ENCODE measurements around the gene COPZ1. TPM values are rescaled to one million over a fixed set of nuclear protein-coding genes. Genes with fewer than 3 reads are reported as not detected.

Gene COPZ1
- total and polyA plus RNA-seq, 9 of the 15 experiments (the other 6 are each of a cell fraction or from before 2014, with no cell fraction given): 137 to 487 (median 233) TPM

- Histone ChIP-seq H3K79me2 (ENCODE audit: control insufficient read depth, insufficient read depth, low read length) (peaks cover 81% of the 10 kb centered on the region), H3K36me3 (ENCODE audit: control insufficient read depth, insufficient read depth, low read length) (peaks cover 61% of the 10 kb centered on the region), H4K20me1 (replicated peaks; ENCODE audit: control insufficient read depth, insufficient read depth, low read length) (peaks cover 8% of the 10 kb centered on the region; the same call in 1 of the 2 replicates), H3K9me3 (replicated peaks; ENCODE audit: control insufficient read depth, insufficient read depth, low read depth, low read length) (no peaks in the 10 kb centered on the region), H3K9ac (ENCODE audit: insufficient read depth in 1 of 2, low read depth in 2 of 2, low read length in 2 of 2) (no peak overlapping the region; a peak in 1 of 4 replicates), H3K27ac (ENCODE audit: extremely low read depth, low read depth, low read length) (no peak overlapping the region), H3K4me3 (no peak overlapping the region), H3K27me3 (ENCODE audit: control insufficient read depth in 2 of 2, insufficient read depth in 2 of 2, low read length in 2 of 2) (no peaks in the 10 kb centered on the region), H3K4me2 (ENCODE audit: insufficient read depth, low read length) (no peak overlapping the region), H3K9me1 (ENCODE audit: control insufficient read depth, insufficient read depth, low read length) (no peaks in the 10 kb centered on the region), H3K4me1 (replicated peaks in 1 of 2; ENCODE audit: control insufficient read depth in 2 of 2, insufficient read depth in 2 of 2, low read length in 2 of 2) (peaks cover 8 to 14% of the 10 kb centered on the region in 2 experiments; a peak in 3 of 5 replicates), H2AFZ (ENCODE audit: low read depth, low read length) (no peak overlapping the region)
- in situ Hi-C loops (cut with MboI) (no loop called here), intact Hi-C loops (cut with micrococcal nuclease) (no loop called here)
- TSS peak; percentile 0 for BruUV-seq (replicated peaks)
- DNase-seq (ENCODE audit: extremely low read depth in 1 of 4, low spot score in 3 of 4) (no peak), ATAC-seq (no peak), FAIRE-seq (no peak)
- POLR2A ChIA-PET: interaction anchor here (0.6 to 1.1 kb wide), 2 partner anchors 14 to 60 kb away, joined by 3 to 4 read pairs; no protein-coding TSS in a partner anchor
- CTCF ChIA-PET (ENCODE audit: low intra/inter-chr PET ratio): no interaction called here
- WGBS (ENCODE audit: insufficient coverage, low coverage, missing lambda C conversion rate): 68% methylated on average over 3 of the region's 3 CpGs
- no peak for TF ChIP-seq ZNF12 (CRISPR knock-in tag; IDR thresholded peaks at IDR 0.05)
- TF ChIP-seq POLR2B (IDR thresholded peaks at IDR 0.05; ENCODE audit: low read depth, partially characterized antibody): peak; percentile 16
Observed at GRCh38 chr12:54276368-54276767, 48.6 kb upstream of the COPZ1 start.

GRCh38 chr12:54277823-54278276 is 47.1 kb upstream of the COPZ1 start:
- TF ChIP-seq ZNF253 (CRISPR knock-in tag; conservative IDR thresholded peaks at IDR 0.05): no peak
- no peak for TF ChIP-seq CREB3L1 (IDR thresholded peaks at IDR 0.05; ENCODE audit: borderline replicate concordance, low read depth)
- TF ChIP-seq ZNF121 (CRISPR knock-in tag; conservative IDR thresholded peaks at IDR 0.05): 0 out of 2 replicates have a peak, but pooled peaks have one; percentile 6
- no peak for TF ChIP-seq NONO (IDR thresholded peaks at IDR 0.05; ENCODE audit: low read depth in 2 of 2, low read length in 1 of 2)
- TF ChIP-seq ZNF445 (CRISPR knock-in tag; IDR thresholded peaks at IDR 0.05; ENCODE audit: low read depth): peak; percentile 63; the same call in 1 of the 2 replicates
- TF ChIP-seq POLR2AphosphoS2 (IDR thresholded peaks at IDR 0.05; ENCODE audit: low read length): peak; percentile 91; the same call in 1 of the 2 replicates
- TF ChIP-seq KDM5B (IDR thresholded peaks at IDR 0.05; ENCODE audit: insufficient replicate concordance, low read depth, low read length): peak; percentile 21
- no peak for TF ChIP-seq ZKSCAN3 (CRISPR knock-in tag; IDR thresholded peaks at IDR 0.05)
- peak overlapping the region; percentile 100 for H3K4me2 ChIP-seq (ENCODE audit: insufficient read depth, low read length)
- ChIA-PET CTCF (ENCODE audit: low intra/inter-chr PET ratio) (no interaction called here), POLR2A (interaction anchor here (0.7 to 1.0 kb wide), 4 partner anchors 9 to 62 kb away, joined by 3 read pairs; no protein-coding TSS in a partner anchor)
- peak overlapping the region; percentile 99 for H3K27ac ChIP-seq (ENCODE audit: extremely low read depth, low read depth, low read length)
- ATAC-seq: no peak
- no TSS peak for BruUV-seq (replicated peaks)
- peaks cover 8 to 14% of the 10 kb centered on the region in 2 experiments; a peak in 3 of 5 replicates for H3K4me1 ChIP-seq (replicated peaks in 1 of 2; ENCODE audit: control insufficient read depth in 2 of 2, insufficient read depth in 2 of 2, low read length in 2 of 2)
- 9% methylated on average over 5 of the region's 5 CpGs for WGBS (ENCODE audit: insufficient coverage, low coverage, missing lambda C conversion rate)
- peaks cover 67% of the 10 kb centered on the region for H3K36me3 ChIP-seq (ENCODE audit: control insufficient read depth, insufficient read depth, low read length)
- H3K9me1 ChIP-seq (ENCODE audit: control insufficient read depth, insufficient read depth, low read length): no peaks in the 10 kb centered on the region
- DNase-seq (ENCODE audit: extremely low read depth in 1 of 4, low spot score in 3 of 4): peak in 1 of 4 experiments; percentile 49
- intact Hi-C loops (cut with micrococcal nuclease): no loop called here
- H3K27me3 ChIP-seq (ENCODE audit: control insufficient read depth in 2 of 2, insufficient read depth in 2 of 2, low read length in 2 of 2): no peaks in the 10 kb centered on the region
- peak overlapping the region; percentile 59 to 100 for H3K9ac ChIP-seq (ENCODE audit: insufficient read depth in 1 of 2, low read depth in 2 of 2, low read length in 2 of 2)
- no peak overlapping the region for H2AFZ ChIP-seq (ENCODE audit: low read depth, low read length)
- FAIRE-seq: peak; percentile 26
- in situ Hi-C loops (cut with MboI): no loop called here
- H3K4me3 ChIP-seq: peak overlapping the region; percentile 71
- no peaks in the 10 kb centered on the region for H3K9me3 ChIP-seq (replicated peaks; ENCODE audit: control insufficient read depth, insufficient read depth, low read depth, low read length)
- H4K20me1 ChIP-seq (replicated peaks; ENCODE audit: control insufficient read depth, insufficient read depth, low read length): peaks cover 22% of the 10 kb centered on the region
- H3K79me2 ChIP-seq (ENCODE audit: control insufficient read depth, insufficient read depth, low read length): peaks cover 92% of the 10 kb centered on the region
